ENCODE results near the gene MRM3. TPM values are rescaled to one million over a fixed set of nuclear protein-coding genes. Genes with fewer than 3 reads are reported as not detected.
"Not testable (repeated sequence)": the region's sequence is repeated elsewhere in the genome, so short reads cannot be mapped to it uniquely, and the experiment has no call there.

MRM3 gene
- total RNA-seq, 4 donors from 2014 or later: 14.6 to 22.9 (median 16.9) TPM

DNA sequence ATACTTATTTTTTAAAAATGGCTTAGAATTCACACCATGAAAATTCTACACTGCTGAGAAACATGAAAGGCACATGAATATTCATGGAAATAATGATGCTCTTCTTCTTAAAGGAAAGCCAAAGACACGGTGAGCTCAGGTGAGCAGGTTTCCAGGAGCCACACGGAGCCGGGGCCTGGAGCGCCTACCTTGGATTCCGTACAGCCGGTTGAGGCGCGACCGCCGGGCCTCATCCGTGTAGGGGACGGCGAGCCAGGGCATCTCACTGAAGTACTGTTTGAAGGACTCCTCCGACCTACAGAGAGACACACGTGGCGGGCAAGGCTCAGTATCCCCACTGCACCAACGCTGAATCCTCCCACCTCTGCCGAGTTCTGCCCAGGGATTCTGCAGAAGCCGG is 37.1 kb downstream of the MRM3 start:
- Histone ChIP-seq H3K27ac (no peak overlapping the region), H3K9me3 (no peaks in the 10 kb centered on the region), H3K27me3 (no peaks in the 10 kb centered on the region), H3K4me3 (replicated peaks in 1 of 3) (no peak overlapping the region), H3K36me3 (no peaks in the 10 kb centered on the region), H3K4me1 (no peaks in the 10 kb centered on the region)
- DNase-seq: no peak
- intact Hi-C loops (cut with DNase I): no loop called here
- WGBS, 2 donors: 94 to 96% methylated on average over 17 to 18 of the region's 19 CpGs
- TF ChIP-seq, protein P1, sequence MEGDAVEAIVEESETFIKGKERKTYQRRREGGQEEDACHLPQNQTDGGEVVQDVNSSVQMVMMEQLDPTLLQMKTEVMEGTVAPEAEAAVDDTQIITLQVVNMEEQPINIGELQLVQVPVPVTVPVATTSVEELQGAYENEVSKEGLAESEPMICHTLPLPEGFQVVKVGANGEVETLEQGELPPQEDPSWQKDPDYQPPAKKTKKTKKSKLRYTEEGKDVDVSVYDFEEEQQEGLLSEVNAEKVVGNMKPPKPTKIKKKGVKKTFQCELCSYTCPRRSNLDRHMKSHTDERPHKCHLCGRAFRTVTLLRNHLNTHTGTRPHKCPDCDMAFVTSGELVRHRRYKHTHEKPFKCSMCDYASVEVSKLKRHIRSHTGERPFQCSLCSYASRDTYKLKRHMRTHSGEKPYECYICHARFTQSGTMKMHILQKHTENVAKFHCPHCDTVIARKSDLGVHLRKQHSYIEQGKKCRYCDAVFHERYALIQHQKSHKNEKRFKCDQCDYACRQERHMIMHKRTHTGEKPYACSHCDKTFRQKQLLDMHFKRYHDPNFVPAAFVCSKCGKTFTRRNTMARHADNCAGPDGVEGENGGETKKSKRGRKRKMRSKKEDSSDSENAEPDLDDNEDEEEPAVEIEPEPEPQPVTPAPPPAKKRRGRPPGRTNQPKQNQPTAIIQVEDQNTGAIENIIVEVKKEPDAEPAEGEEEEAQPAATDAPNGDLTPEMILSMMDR (IDR thresholded peaks at IDR 0.05): no peak
- no peak for TF ChIP-seq POLR2A (IDR thresholded peaks at IDR 0.05)

DNA sequence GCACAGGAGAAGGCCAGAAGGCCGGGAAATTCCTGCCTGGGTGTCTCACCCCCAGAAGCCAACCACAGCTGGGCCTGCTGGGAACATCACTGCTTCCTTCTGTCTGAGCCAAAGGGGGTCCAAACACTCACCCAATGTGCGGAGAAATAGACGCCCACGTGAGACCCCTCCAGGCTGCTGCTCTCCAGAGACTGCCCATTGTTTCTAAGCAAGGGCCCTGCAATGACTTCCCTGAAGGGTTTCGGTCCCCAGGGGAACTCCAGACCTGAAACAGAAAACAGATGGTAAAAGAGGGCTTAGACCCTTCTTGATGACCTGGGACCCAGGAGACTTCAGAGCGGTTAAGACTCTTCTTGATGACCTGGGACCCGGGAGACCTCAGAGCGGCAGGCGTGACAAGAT is 41.3 kb downstream of the MRM3 start:
- Histone ChIP-seq H3K27me3 (no peaks in the 10 kb centered on the region), H3K27ac (no peak overlapping the region), H3K4me1 (no peaks in the 10 kb centered on the region), H3K36me3 (no peaks in the 10 kb centered on the region), H3K4me3 (replicated peaks in 1 of 3) (no peak overlapping the region), H3K9me3 (no peaks in the 10 kb centered on the region)
- WGBS, 2 donors: 90 to 92% methylated on average over 8 to 9 of the region's 9 CpGs
- intact Hi-C loops (cut with DNase I): no loop called here
- DNase-seq: no peak
- TF ChIP-seq, protein P1 (IDR thresholded peaks at IDR 0.05): no peak
- no peak for TF ChIP-seq POLR2A (IDR thresholded peaks at IDR 0.05)

DNA sequence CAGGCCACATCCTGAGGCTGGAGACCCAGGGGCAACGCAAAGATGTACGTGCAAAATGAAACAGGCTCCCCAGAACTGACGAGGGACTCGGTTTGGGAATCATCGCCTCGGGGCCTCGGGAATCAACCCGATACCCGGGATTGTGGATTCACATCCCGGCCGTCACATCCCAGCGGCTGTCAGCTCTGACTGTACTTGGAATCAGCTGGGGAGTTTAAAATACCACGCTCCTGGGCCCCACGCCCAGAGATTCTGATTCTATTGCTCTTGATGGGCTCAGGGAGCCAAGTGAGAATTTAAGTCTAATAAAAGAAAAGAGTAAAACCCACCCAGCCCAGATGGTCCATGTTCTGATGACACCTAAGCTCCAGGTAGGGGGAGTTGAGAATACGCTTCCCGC is 42.2 kb downstream of the MRM3 start:
- no peaks in the 10 kb centered on the region for H3K36me3 ChIP-seq
- WGBS, 2 donors: 90 to 93% methylated on average over 6 to 16 of the region's 16 CpGs
- no peak for DNase-seq

DNA sequence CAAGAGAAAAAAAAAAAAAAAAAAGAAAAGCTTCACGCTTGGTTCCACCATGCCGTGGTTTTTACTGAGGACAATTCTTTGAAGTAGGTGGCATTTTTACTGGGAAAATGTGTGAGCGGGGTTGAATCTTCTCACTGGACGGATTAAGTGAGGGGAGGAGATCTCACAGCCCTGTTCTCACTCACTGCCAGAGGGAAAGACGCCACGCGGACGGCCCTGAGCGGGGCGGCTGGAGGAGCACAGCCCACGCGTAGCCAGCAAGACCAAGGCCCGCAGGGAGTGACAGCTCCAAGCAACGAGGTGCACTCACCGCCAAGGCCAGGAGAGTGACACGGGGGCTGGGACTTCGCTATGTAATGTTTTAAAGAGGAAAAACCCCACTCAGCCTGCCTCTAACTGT is 43.1 kb downstream of the MRM3 start:
- WGBS, 2 donors: 84 to 87% methylated on average over 17 of the region's 17 CpGs
- H3K9me3 ChIP-seq: no peaks in the 10 kb centered on the region
- H3K27ac ChIP-seq: no peak overlapping the region
- H3K4me1 ChIP-seq: no peaks in the 10 kb centered on the region
- H3K4me3 ChIP-seq (replicated peaks in 1 of 3): no peak overlapping the region
- DNase-seq: no peak
- intact Hi-C loops (cut with DNase I): no loop called here
- H3K36me3 ChIP-seq: no peaks in the 10 kb centered on the region
- TF ChIP-seq, protein P1 (IDR thresholded peaks at IDR 0.05): no peak
- TF ChIP-seq POLR2A (IDR thresholded peaks at IDR 0.05): no peak
- H3K27me3 ChIP-seq: no peaks in the 10 kb centered on the region

More for the DNA sequence above, 42.2 kb downstream of the MRM3 start:
- no peaks in the 10 kb centered on the region for H3K4me1 ChIP-seq
- TF ChIP-seq, protein P1 (IDR thresholded peaks at IDR 0.05): no peak
- no peak for TF ChIP-seq POLR2A (IDR thresholded peaks at IDR 0.05)
- H3K9me3 ChIP-seq: no peaks in the 10 kb centered on the region
- H3K27ac ChIP-seq: no peak overlapping the region
- no peak overlapping the region for H3K4me3 ChIP-seq (replicated peaks in 1 of 3)
- H3K27me3 ChIP-seq: no peaks in the 10 kb centered on the region
- intact Hi-C loops (cut with DNase I): no loop called here

DNA sequence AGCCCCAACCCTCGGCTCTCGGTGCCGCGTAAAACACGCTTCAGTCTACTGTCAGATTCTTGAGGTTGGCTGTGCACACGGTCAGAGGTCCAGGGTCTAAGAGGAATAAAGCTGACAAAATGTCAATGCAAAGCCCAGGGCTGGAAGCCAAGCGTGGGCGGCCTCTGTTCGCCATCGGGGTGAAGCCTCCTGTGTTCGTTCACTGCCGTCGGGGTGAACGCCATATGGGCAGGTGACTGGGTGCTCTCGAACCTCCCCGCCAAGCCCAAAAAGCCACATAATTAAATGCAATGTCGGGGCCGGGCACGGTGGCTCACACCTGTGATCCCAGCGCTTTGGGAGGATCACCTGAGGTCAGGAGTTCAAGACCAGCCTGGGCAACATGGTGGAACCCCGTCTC is 44.6 kb downstream of the MRM3 start:
- no peak for TF ChIP-seq POLR2A (IDR thresholded peaks at IDR 0.05)
- H3K27ac ChIP-seq: no peak overlapping the region
- 94 to 97% methylated on average over 17 to 21 of the region's 21 CpGs for WGBS, 2 donors
- intact Hi-C loops (cut with DNase I): no loop called here
- H3K4me3 ChIP-seq (replicated peaks in 1 of 3): no peak overlapping the region
- H3K27me3 ChIP-seq: no peaks in the 10 kb centered on the region
- DNase-seq: no peak
- no peaks in the 10 kb centered on the region for H3K4me1 ChIP-seq
- H3K36me3 ChIP-seq: no peaks in the 10 kb centered on the region
- H3K9me3 ChIP-seq: no peaks in the 10 kb centered on the region

DNA sequence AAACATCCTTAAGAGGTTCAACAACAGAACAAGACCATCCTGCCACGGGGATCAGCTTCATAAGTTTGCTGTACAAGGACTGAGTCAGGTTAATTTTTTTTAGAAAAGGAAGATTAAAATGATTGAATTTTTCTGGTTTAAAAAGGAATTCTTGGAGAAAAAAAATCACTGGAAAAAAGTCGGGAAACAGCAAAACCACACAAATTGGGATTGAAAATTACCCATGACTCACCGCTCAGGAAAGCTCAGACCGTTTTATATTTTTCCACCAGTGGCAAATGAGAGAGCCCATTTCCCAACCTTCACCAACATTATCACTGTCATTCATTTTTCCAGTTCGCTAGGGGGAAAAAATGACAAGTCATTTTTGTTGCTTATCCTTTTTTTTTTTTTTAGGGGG is 46.6 kb downstream of the MRM3 start:
- intact Hi-C loops (cut with DNase I): no loop called here
- WGBS, 2 donors: 74 to 88% methylated on average over 5 of the region's 5 CpGs

DNA sequence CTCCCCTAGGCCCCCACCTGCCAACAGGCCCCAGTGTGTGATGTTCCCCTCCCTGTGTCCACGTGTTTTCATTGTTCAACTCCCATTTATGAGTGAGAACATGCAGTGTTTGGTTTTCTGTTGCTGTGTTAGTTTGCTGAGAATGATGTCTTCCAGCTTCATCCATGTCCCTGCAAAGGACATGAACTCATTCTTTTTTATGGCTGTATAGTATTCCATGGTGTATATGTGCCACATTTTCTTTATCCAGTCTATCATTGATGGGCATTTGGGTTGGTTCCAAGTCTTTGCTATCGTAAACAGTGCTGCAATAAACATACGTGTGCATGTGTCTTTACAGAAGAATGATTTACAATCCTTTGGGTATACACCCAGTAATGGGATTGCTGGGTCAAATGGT is 47.5 kb downstream of the MRM3 start:
- H3K4me1 ChIP-seq; H3K36me3 ChIP-seq; H3K27ac ChIP-seq; H3K4me3 ChIP-seq (replicated peaks in 1 of 3); intact Hi-C loops (cut with DNase I); H3K27me3 ChIP-seq; DNase-seq; H3K9me3 ChIP-seq: not testable (repeated sequence)
- 78 to 81% methylated on average over 3 of the region's 3 CpGs for WGBS, 2 donors

More for the DNA sequence above, 46.6 kb downstream of the MRM3 start:
- H3K27me3 ChIP-seq: no peaks in the 10 kb centered on the region
- no peak overlapping the region for H3K4me3 ChIP-seq (replicated peaks in 1 of 3)
- H3K27ac ChIP-seq: no peak overlapping the region
- DNase-seq: no peak
- H3K9me3 ChIP-seq: no peaks in the 10 kb centered on the region
- no peaks in the 10 kb centered on the region for H3K4me1 ChIP-seq
- no peak for TF ChIP-seq POLR2A (IDR thresholded peaks at IDR 0.05)
- TF ChIP-seq, protein P1 (IDR thresholded peaks at IDR 0.05): no peak
- no peaks in the 10 kb centered on the region for H3K36me3 ChIP-seq

Measured in thyroid gland (tissue), 4 donors.